Measurements from ENCODE around the gene CD28.

The CD28 gene

DNA sequence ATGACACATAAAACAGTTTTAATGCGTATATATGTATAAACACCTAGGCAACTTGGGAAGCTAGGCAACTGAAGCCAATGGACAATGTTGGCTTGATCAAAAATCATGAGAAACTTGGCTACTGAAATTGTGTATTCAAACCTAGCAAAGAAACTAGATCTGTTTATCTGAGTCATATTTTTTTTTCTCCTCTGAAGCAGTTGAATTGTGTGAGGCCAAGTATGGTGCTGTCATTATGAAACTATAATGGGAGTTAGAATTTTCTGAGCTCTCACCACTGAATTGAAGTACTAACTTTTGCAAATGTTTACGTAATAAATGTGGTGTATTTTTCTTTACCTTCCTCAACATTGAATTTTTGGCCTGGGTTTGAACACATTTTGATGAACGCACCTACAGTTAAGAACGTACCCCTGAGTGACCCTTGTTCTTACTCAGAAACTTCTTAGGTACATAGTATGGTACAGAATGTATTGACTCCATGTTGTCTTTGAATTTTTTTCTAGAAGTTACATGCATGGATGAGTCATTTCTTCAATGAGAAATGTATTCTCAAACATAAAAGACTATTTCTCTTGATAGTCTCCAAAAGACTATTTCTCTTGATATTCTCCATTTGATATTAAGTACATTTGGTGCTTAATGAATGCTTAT is 23.8 kb downstream of the CD28 start:
- Histone ChIP-seq H3K4me3 (ENCODE audit: insufficient read depth, low read depth, low read length) (no peak overlapping the region), H3K36me3 (ENCODE audit: control insufficient read depth, insufficient read depth, low read length) (no peaks in the 10 kb centered on the region), H3K9me3 (ENCODE audit: control insufficient read depth, low read length) (no peaks in the 10 kb centered on the region), H3K27me3 (ENCODE audit: control insufficient read depth, insufficient read depth, low read length, poor library complexity, severe bottlenecking) (no peaks in the 10 kb centered on the region), H3K4me1 (ENCODE audit: control insufficient read depth, insufficient read depth, low read length) (no peaks in the 10 kb centered on the region), H3K27ac (ENCODE audit: insufficient read depth, low read depth, low read length, poor library complexity, severe bottlenecking) (no peak overlapping the region)
- 98% methylated on average over 4 of the region's 4 CpGs for WGBS, 2 experiments

DNA sequence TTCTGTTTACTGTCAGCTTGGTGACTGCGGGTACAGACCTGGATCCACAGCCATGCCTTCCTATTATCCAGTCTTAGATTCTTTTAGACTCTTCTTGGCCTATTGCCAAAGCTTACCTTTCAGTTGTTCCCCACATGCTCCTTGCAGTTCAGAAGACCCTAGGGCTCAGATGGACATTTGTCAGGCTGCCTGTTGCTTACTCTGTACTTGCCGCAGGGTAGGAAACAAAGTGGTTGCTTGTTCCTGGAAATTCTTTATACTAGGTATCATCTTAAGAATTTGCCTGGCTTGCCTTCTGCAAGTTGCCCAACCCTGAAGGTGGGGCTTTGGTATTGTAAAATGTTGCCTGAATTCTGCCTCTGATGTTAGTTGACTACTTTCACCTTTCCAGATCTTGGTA is 24.4 kb downstream of the CD28 start:
- no peaks in the 10 kb centered on the region for H3K9me3 ChIP-seq (ENCODE audit: control insufficient read depth, low read length)
- no peak overlapping the region for H3K27ac ChIP-seq (ENCODE audit: insufficient read depth, low read depth, low read length, poor library complexity, severe bottlenecking)
- H3K4me3 ChIP-seq (ENCODE audit: insufficient read depth, low read depth, low read length), result no peak overlapping the region
- H3K27me3 ChIP-seq (ENCODE audit: control insufficient read depth, insufficient read depth, low read length, poor library complexity, severe bottlenecking), result no peaks in the 10 kb centered on the region
- no peaks in the 10 kb centered on the region for H3K4me1 ChIP-seq (ENCODE audit: control insufficient read depth, insufficient read depth, low read length)
- no peaks in the 10 kb centered on the region for H3K36me3 ChIP-seq (ENCODE audit: control insufficient read depth, insufficient read depth, low read length)
- 96 to 97% methylated on average over 2 of the region's 2 CpGs for WGBS, 2 experiments

DNA sequence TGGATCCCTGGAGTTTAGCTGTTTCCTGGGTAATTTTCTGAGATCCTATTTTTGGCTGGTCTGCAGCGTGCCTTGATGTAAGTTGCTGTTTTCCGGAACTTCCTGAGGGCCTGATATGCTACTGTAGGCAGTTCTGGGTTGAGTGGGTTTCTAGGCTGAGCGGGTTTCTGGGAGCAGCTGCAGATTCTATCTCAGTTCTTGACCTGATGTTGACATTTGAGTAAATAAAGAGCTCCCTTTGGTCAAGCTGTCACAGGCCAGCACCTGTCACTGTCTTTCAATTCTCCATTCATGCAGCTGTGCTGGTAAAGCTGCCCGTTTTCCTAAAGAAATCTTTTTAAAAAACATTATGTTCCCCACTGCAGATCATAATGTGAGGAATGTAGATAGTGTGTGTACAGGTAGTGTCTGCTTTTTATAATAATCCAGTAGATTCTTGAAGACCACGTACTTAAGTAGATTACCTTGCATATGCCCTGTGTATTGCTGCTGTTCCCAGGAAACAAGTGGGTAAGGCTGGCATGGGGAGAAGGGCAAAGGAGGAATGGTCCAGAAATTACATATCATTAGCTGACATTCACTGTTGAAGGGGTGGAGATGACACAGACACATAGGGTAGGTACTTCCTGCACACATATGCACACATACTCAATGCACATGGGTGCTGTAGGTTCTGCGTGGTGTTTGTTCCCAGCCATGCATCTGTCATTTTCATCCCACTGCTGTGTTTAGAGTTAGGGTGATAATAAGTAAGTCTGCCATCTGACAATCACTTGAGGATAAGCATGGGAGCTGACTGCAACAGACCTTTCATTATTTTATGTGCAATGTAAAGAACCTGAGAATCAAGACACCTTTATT is 25.9 kb downstream of the CD28 start:
- Histone ChIP-seq H3K36me3 (ENCODE audit: control insufficient read depth, insufficient read depth, low read length) (no peaks in the 10 kb centered on the region), H3K27me3 (ENCODE audit: control insufficient read depth, insufficient read depth, low read length, poor library complexity, severe bottlenecking) (no peaks in the 10 kb centered on the region), H3K27ac (ENCODE audit: insufficient read depth, low read depth, low read length, poor library complexity, severe bottlenecking) (no peak overlapping the region), H3K9me3 (ENCODE audit: control insufficient read depth, low read length) (no peaks in the 10 kb centered on the region), H3K4me3 (ENCODE audit: insufficient read depth, low read depth, low read length) (no peak overlapping the region), H3K4me1 (ENCODE audit: control insufficient read depth, insufficient read depth, low read length) (no peaks in the 10 kb centered on the region)
- 93 to 95% methylated on average over 5 to 6 of the region's 6 CpGs for WGBS, 2 experiments

DNA sequence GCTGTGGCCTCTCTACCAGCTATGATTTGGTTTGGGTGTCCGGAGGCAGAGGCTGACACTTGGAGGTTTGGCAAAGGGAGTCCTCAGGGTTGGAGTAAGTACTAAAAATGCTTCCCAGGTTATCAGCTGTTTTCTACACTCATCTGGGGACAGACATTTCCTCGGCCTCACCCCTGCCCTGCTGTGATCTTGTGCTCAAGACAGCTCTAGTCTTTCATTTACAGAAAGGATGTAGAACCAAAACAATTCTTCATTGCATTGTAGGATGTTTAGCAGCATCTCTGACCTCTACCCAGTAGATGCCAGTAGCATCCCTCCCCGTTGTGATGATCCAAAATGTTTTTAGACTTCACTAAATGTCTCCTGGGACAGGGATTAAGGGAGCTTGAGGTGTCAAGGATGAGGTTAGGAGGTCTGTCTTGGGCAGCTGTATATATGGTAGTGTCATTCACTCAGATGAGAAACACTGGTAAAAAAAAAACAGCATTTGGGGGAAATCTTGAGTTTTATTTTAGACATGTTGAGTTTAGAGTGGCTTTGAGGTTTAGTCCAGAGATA is 26.6 kb downstream of the CD28 start:
- 94 to 96% methylated on average over 3 of the region's 3 CpGs for WGBS, 2 experiments
- Histone ChIP-seq H3K36me3 (ENCODE audit: control insufficient read depth, insufficient read depth, low read length) (no peaks in the 10 kb centered on the region), H3K27ac (ENCODE audit: insufficient read depth, low read depth, low read length, poor library complexity, severe bottlenecking) (no peak overlapping the region), H3K4me3 (ENCODE audit: insufficient read depth, low read depth, low read length) (no peak overlapping the region), H3K9me3 (ENCODE audit: control insufficient read depth, low read length) (no peaks in the 10 kb centered on the region), H3K27me3 (ENCODE audit: control insufficient read depth, insufficient read depth, low read length, poor library complexity, severe bottlenecking) (no peaks in the 10 kb centered on the region), H3K4me1 (ENCODE audit: control insufficient read depth, insufficient read depth, low read length) (no peaks in the 10 kb centered on the region)

DNA sequence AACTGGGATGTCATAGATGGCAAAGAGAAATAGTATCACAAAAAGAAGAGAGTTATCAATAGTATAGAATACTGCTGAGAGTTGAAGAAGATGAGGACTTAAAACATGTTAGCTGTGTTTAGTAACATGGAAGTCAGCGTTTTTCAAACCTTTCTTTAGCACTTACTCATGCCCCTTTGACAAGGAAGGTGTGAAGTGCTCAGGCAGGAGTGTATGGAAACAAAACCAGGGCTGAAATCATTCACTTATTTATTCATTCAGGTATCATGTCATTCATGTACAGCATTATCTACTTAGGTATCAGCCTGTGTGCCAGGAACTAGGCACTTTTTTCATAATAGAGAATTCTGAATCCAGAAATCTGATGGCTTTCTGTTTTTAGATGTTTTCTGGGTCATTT is 27.2 kb downstream of the CD28 start:
- no peak overlapping the region for H3K4me3 ChIP-seq (ENCODE audit: insufficient read depth, low read depth, low read length)
- H3K27ac ChIP-seq (ENCODE audit: insufficient read depth, low read depth, low read length, poor library complexity, severe bottlenecking), result no peak overlapping the region
- no peaks in the 10 kb centered on the region for H3K36me3 ChIP-seq (ENCODE audit: control insufficient read depth, insufficient read depth, low read length)
- no peaks in the 10 kb centered on the region for H3K9me3 ChIP-seq (ENCODE audit: control insufficient read depth, low read length)
- no peaks in the 10 kb centered on the region for H3K4me1 ChIP-seq (ENCODE audit: control insufficient read depth, insufficient read depth, low read length)
- H3K27me3 ChIP-seq (ENCODE audit: control insufficient read depth, insufficient read depth, low read length, poor library complexity, severe bottlenecking), result no peaks in the 10 kb centered on the region
- WGBS, 2 experiments, result 88 to 93% methylated on average over 1 of the region's 1 CpG

DNA sequence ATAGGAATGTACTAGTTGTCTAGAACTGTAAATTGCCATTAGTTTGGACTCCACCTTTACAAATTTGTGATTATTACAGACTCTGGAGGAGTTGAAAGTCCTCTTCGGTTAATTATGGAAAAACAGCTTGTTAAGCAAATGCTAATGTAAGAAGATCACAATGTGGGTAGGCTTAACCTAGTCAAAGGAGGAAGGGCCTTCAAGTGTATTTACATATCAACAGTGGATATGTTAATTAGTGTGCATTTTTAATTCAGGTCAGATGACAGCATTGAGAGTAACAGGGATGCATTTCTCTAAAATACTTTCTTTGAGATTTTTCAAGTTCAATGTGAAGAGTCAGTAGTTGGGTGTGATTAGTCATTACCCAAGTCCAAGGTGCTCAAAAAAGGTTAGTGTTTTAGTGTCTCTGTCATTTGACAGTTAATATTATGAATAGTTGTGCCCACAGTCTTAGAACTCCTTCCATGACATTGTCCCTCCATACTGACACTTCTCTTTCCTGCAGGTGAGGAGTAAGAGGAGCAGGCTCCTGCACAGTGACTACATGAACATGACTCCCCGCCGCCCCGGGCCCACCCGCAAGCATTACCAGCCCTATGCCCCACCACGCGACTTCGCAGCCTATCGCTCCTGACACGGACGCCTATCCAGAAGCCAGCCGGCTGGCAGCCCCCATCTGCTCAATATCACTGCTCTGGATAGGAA is 28.0 kb downstream of the CD28 start:
- H3K27me3 ChIP-seq (ENCODE audit: control insufficient read depth, insufficient read depth, low read length, poor library complexity, severe bottlenecking), result no peaks in the 10 kb centered on the region
- no peaks in the 10 kb centered on the region for H3K9me3 ChIP-seq (ENCODE audit: control insufficient read depth, low read length)
- H3K4me1 ChIP-seq (ENCODE audit: control insufficient read depth, insufficient read depth, low read length), result no peaks in the 10 kb centered on the region
- H3K27ac ChIP-seq (ENCODE audit: insufficient read depth, low read depth, low read length, poor library complexity, severe bottlenecking), result no peak overlapping the region
- no peaks in the 10 kb centered on the region for H3K36me3 ChIP-seq (ENCODE audit: control insufficient read depth, insufficient read depth, low read length)
- no peak overlapping the region for H3K4me3 ChIP-seq (ENCODE audit: insufficient read depth, low read depth, low read length)
- WGBS, 2 experiments, result 94% methylated on average over 12 of the region's 12 CpGs

DNA sequence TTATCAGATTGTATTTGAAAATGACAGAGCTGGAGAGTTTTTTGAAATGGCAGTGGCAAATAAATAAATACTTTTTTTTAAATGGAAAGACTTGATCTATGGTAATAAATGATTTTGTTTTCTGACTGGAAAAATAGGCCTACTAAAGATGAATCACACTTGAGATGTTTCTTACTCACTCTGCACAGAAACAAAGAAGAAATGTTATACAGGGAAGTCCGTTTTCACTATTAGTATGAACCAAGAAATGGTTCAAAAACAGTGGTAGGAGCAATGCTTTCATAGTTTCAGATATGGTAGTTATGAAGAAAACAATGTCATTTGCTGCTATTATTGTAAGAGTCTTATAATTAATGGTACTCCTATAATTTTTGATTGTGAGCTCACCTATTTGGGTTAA is 30.9 kb downstream of the CD28 start:
- no peaks in the 10 kb centered on the region for H3K4me1 ChIP-seq (ENCODE audit: control insufficient read depth, insufficient read depth, low read length)
- no peak overlapping the region for H3K27ac ChIP-seq (ENCODE audit: insufficient read depth, low read depth, low read length, poor library complexity, severe bottlenecking)
- H3K4me3 ChIP-seq (ENCODE audit: insufficient read depth, low read depth, low read length), result no peak overlapping the region
- no peaks in the 10 kb centered on the region for H3K27me3 ChIP-seq (ENCODE audit: control insufficient read depth, insufficient read depth, low read length, poor library complexity, severe bottlenecking)
- 82 to 89% methylated on average over 1 of the region's 1 CpG for WGBS, 2 experiments
- H3K36me3 ChIP-seq (ENCODE audit: control insufficient read depth, insufficient read depth, low read length), result no peaks in the 10 kb centered on the region
- no peaks in the 10 kb centered on the region for H3K9me3 ChIP-seq (ENCODE audit: control insufficient read depth, low read length)

DNA sequence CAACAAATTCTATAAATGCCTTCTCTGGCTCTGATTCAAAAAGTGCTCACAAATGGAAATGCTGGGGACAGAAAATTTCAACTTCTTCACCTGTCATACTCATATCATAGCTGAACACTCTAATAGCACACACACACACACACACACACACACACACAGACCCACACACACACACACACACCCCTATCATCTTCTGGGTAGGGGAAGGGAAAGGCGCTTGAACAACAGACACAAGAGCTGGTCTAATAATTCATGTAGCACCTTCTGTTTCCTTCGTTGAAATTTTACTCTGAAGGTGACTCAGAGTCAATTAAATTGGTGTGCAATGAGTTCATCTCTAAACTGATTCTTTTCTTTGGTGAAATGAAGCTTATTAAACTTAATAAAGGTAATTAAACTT is 32.9 kb downstream of the CD28 start:
- Histone ChIP-seq H3K4me3 (ENCODE audit: insufficient read depth, low read depth, low read length) (no peak overlapping the region), H3K27me3 (ENCODE audit: control insufficient read depth, insufficient read depth, low read length, poor library complexity, severe bottlenecking) (no peaks in the 10 kb centered on the region), H3K36me3 (ENCODE audit: control insufficient read depth, insufficient read depth, low read length) (no peaks in the 10 kb centered on the region), H3K27ac (ENCODE audit: insufficient read depth, low read depth, low read length, poor library complexity, severe bottlenecking) (no peak overlapping the region), H3K4me1 (ENCODE audit: control insufficient read depth, insufficient read depth, low read length) (no peaks in the 10 kb centered on the region), H3K9me3 (ENCODE audit: control insufficient read depth, low read length) (no peaks in the 10 kb centered on the region)
- 92 to 95% methylated on average over 2 of the region's 2 CpGs for WGBS, 2 experiments

DNA sequence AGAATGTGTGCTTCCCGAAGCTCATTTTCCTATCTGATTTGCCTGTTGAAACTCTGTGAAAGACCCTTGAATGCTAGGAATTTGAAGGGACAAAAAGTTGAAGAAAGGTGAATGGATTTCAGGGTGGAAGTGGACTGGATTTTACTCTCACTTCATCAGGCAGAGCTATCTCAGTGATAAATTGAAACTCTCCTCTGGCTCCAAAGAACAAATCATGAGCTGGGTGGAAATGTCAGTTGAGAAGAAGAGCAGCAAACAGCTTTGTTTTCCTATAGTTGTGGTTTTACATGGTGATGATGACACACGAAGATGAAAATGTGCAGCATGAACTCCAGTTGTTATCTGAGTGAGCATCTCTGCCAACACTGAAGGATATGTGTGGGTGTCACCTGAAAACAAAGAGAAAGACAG is 34.4 kb downstream of the CD28 start:
- Histone ChIP-seq H3K4me1 (ENCODE audit: control insufficient read depth, insufficient read depth, low read length) (no peaks in the 10 kb centered on the region), H3K36me3 (ENCODE audit: control insufficient read depth, insufficient read depth, low read length) (no peaks in the 10 kb centered on the region), H3K4me3 (ENCODE audit: insufficient read depth, low read depth, low read length) (no peak overlapping the region), H3K9me3 (ENCODE audit: control insufficient read depth, low read length) (no peaks in the 10 kb centered on the region), H3K27ac (ENCODE audit: insufficient read depth, low read depth, low read length, poor library complexity, severe bottlenecking) (no peak overlapping the region), H3K27me3 (ENCODE audit: control insufficient read depth, insufficient read depth, low read length, poor library complexity, severe bottlenecking) (no peaks in the 10 kb centered on the region)
- WGBS, 2 experiments, result 90 to 94% methylated on average over 2 of the region's 2 CpGs

DNA sequence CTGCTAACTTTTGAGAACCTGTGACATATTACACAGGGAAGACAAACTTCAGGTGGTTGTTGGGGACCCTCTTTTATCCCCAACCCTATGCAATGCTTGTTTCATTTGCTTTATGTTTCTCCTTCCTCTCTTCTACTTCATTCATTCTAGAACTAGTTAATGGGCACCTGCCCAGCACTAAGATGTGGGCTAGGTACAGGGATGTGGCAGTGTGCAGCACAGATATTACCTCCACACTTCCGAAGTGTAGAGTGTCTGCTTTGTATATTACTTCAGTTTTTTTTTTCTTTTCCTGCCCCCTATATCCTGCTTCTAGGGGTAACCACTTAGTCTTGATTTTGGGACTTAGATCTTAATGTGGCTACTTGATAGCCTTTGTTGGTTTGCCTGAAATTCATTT is 35.1 kb downstream of the CD28 start:
- no peaks in the 10 kb centered on the region for H3K27me3 ChIP-seq (ENCODE audit: control insufficient read depth, insufficient read depth, low read length, poor library complexity, severe bottlenecking)
- 100% methylated on average over 1 of the region's 1 CpG; no CpG with 5 or more reads in 1 of the 2 experiments for WGBS, 2 experiments
- no peaks in the 10 kb centered on the region for H3K4me1 ChIP-seq (ENCODE audit: control insufficient read depth, insufficient read depth, low read length)
- no peaks in the 10 kb centered on the region for H3K36me3 ChIP-seq (ENCODE audit: control insufficient read depth, insufficient read depth, low read length)
- no peak overlapping the region for H3K4me3 ChIP-seq (ENCODE audit: insufficient read depth, low read depth, low read length)
- no peak overlapping the region for H3K27ac ChIP-seq (ENCODE audit: insufficient read depth, low read depth, low read length, poor library complexity, severe bottlenecking)
- H3K9me3 ChIP-seq (ENCODE audit: control insufficient read depth, low read length), result no peaks in the 10 kb centered on the region

Measured in ectodermal cell (in vitro differentiated cells).